Astrocyte (in vitro differentiated cells and primary cell): ENCODE results near the gene FEM1A. TPM values are rescaled to one million over a fixed set of nuclear protein-coding genes. Genes with fewer than 3 reads are reported as not detected.
"Not testable (repeated sequence)": the region's sequence is repeated elsewhere in the genome, so short reads cannot be mapped to it uniquely, and the experiment has no call there.

Source experiments
- DNase-seq: peaks from one replicate; pipeline ENCODE4 v3.0.0-alpha.2; 2010; ENCODE audit warnings: low read depth
- FAIRE-seq: peaks from 2 replicates; lab custom pipeline; 2011; peaks lifted over from hg19 to GRCh38; lab: Jason Lieb, UNC
- H2AFZ ChIP-seq: 2 replicates; pipeline ENCODE4 v1.6.0; 2012; ENCODE audit warnings: low read depth, low read length, inconsistent platforms
- H3K27ac ChIP-seq: 2 replicates; pipeline ENCODE4 v1.5.1; 2011; ENCODE audit warnings: low read depth, low read length, inconsistent platforms
- H3K27me3 ChIP-seq: 2 replicates; pipeline ENCODE4 v1.6.0; 2011; ENCODE audit warnings: low read length, inconsistent platforms; ENCODE audit not compliant: insufficient read depth
- H3K36me3 ChIP-seq: 2 replicates; pipeline ENCODE4 v1.5.1; 2011; ENCODE audit warnings: low read length, inconsistent platforms; ENCODE audit not compliant: insufficient read depth
- H3K4me1 ChIP-seq: 2 replicates; pipeline ENCODE4 v1.5.1; 2011; ENCODE audit warnings: low read length, inconsistent platforms; ENCODE audit not compliant: insufficient read depth
- H3K4me2 ChIP-seq: 2 replicates; pipeline ENCODE4 v1.6.0; 2012; ENCODE audit warnings: low read length, inconsistent platforms
- H3K4me3 ChIP-seq: 2 replicates; pipeline ENCODE4 v1.5.1; 2011; ENCODE audit warnings: low read depth, mild to moderate bottlenecking, low read length, inconsistent platforms; ENCODE audit not compliant: insufficient read depth
- H3K79me2 ChIP-seq: 2 replicates; pipeline ENCODE4 v1.6.0; 2012; ENCODE audit warnings: mild to moderate bottlenecking, low read length, inconsistent platforms; ENCODE audit not compliant: insufficient read depth
- H3K9ac ChIP-seq: 2 replicates; pipeline ENCODE4 v1.6.0; 2012; ENCODE audit warnings: mild to moderate bottlenecking, low read length, inconsistent platforms
- H3K9me3 ChIP-seq: 2 replicates; pipeline ENCODE4 v1.5.1; 2012; ENCODE audit warnings: low read depth, mild to moderate bottlenecking, low read length, inconsistent platforms; ENCODE audit not compliant: insufficient read depth
- H4K20me1 ChIP-seq: 2 replicates; pipeline ENCODE4 v1.6.0; 2012; ENCODE audit warnings: low read length, inconsistent platforms; ENCODE audit not compliant: insufficient read depth
- H3K27ac Mint-ChIP-seq: one replicate; pipeline ENCODE4 v1.8.0; 2021; ENCODE audit warnings: mild to moderate bottlenecking, mixed read lengths; ENCODE audit not compliant: unreplicated experiment
- H3K27me3 Mint-ChIP-seq: one replicate; pipeline ENCODE4 v1.8.0; 2021; ENCODE audit warnings: low read depth, mixed read lengths; ENCODE audit not compliant: unreplicated experiment
- H3K36me3 Mint-ChIP-seq: one replicate; pipeline ENCODE4 v1.8.0; 2021; ENCODE audit warnings: low read depth, mixed read lengths; ENCODE audit not compliant: unreplicated experiment
- H3K4me1 Mint-ChIP-seq: one replicate; pipeline ENCODE4 v1.8.0; 2021; ENCODE audit warnings: low read depth, mixed read lengths; ENCODE audit not compliant: unreplicated experiment
- H3K4me3 Mint-ChIP-seq: one replicate; pipeline ENCODE4 v1.8.0; 2021; ENCODE audit warnings: mild to moderate bottlenecking, moderate library complexity, mixed read lengths; ENCODE audit not compliant: unreplicated experiment
- H3K9me3 Mint-ChIP-seq: one replicate; pipeline ENCODE4 v1.8.0; 2021; ENCODE audit warnings: mild to moderate bottlenecking, mixed read lengths; ENCODE audit not compliant: unreplicated experiment
- EZH2 ChIP-seq: IDR thresholded peaks from 2 replicates; pipeline ENCODE4 v1.6.1; 2012; ENCODE audit warnings: mild to moderate bottlenecking, low read length, inconsistent platforms; ENCODE audit not compliant: insufficient read depth
- total RNA-seq: library from RNA; stranded (reverse); gene quantifications from 2 replicates; pipeline ENCODE4 v1.2.1, GENCODE V29; 2021
- TF ChIP-seq, protein P1 (sequence below): IDR thresholded peaks from 2 replicates; pipeline ENCODE4 v1.5.1; 2011; ENCODE audit warnings: low read depth, mild to moderate bottlenecking, inconsistent platforms, low read length, moderate library complexity; ENCODE audit not compliant: insufficient read depth

Gene FEM1A
- total RNA-seq, 1 donor from 2014 or later: 12.0 TPM

DNA sequence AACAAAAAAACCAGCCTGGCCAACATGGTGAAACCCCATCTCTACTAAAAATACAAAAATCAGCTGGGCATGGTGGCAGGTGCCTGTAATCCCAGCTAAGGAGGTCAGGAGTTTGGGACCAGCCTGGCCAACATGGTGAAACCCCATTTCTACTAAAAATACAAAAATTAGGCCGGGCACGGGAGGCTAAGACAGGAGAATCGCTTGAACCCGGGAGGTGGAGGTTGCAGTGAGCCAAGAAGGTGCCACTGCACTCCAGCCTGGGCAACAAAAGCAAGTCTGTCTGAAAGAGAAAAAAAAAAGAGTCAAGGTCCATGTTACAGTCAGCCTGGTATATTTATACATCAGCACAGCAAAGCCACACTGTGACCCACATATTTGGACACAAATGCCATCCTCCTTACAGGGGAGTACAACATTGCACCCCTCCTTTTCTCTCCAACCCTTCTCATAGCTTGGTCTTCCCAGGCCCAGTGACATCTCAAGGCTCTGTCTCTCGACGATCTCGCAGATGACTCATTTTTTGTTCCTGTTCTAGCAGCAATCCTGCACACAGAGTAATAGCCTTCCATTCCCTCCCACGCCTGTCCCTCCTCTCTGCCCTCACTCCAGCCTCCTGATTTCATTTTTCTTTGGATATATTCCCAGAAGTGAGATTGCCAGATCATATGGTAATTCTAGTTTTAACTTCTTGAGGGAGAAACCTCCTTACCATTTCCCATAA lies 46.9 kb upstream of the FEM1A start:
- Histone ChIP-seq H2AFZ (no peak overlapping the region), H3K4me3 (no peak overlapping the region), H4K20me1 (no peaks in the 10 kb centered on the region), H3K4me2 (peak overlapping the region; percentile 53), H3K9me3 (no peaks in the 10 kb centered on the region), H3K9ac (no peak overlapping the region), H3K4me1 (peaks cover 4% of the 10 kb centered on the region), H3K36me3 (no peaks in the 10 kb centered on the region), H3K79me2 (no peaks in the 10 kb centered on the region), H3K27ac (no peak overlapping the region), H3K27me3 (peaks cover 20% of the 10 kb centered on the region)
- Mint-ChIP-seq H3K36me3 (no peaks in the 10 kb centered on the region), H3K9me3 (no peaks in the 10 kb centered on the region), H3K4me1 (peaks cover 11% of the 10 kb centered on the region), H3K27ac (no peak overlapping the region), H3K4me3 (peak overlapping the region; percentile 47), H3K27me3 (peaks cover 24% of the 10 kb centered on the region)
- TF ChIP-seq, protein P1, sequence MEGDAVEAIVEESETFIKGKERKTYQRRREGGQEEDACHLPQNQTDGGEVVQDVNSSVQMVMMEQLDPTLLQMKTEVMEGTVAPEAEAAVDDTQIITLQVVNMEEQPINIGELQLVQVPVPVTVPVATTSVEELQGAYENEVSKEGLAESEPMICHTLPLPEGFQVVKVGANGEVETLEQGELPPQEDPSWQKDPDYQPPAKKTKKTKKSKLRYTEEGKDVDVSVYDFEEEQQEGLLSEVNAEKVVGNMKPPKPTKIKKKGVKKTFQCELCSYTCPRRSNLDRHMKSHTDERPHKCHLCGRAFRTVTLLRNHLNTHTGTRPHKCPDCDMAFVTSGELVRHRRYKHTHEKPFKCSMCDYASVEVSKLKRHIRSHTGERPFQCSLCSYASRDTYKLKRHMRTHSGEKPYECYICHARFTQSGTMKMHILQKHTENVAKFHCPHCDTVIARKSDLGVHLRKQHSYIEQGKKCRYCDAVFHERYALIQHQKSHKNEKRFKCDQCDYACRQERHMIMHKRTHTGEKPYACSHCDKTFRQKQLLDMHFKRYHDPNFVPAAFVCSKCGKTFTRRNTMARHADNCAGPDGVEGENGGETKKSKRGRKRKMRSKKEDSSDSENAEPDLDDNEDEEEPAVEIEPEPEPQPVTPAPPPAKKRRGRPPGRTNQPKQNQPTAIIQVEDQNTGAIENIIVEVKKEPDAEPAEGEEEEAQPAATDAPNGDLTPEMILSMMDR: no peak
- no peak for TF ChIP-seq EZH2
- FAIRE-seq (peak; percentile 94), DNase-seq (peak; percentile 91)

GRCh38 chr19:4745175-4745574 lies 46.4 kb upstream of the FEM1A start:
- FAIRE-seq, H3K9ac ChIP-seq: not testable (repeated sequence)

DNA sequence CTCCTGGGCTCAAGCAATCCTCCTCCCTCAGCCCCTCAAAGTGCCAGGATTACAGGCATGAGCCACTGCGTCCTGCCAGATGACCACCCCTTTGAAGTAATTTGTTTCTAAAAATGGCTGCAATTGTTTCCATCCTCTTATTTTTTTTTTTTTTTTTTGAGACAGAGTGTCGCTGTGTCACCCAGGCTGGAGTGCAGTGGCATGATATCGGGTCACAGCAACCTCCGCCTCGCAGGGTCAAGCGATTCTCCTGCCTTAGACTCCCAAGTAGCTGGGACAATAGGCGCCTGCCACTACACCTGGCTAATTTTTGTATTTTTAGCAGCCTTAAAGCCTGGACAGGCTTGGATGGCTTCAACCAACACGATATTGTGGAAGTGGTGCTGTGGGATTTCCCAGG lies 45.5 kb upstream of the FEM1A start:
- H3K4me1 Mint-ChIP-seq: peaks cover 11% of the 10 kb centered on the region
- no peaks in the 10 kb centered on the region for H3K36me3 Mint-ChIP-seq
- no peaks in the 10 kb centered on the region for H3K36me3 ChIP-seq
- no peak overlapping the region for H3K27ac Mint-ChIP-seq
- H3K4me2 ChIP-seq: no peak overlapping the region
- no peak for TF ChIP-seq EZH2
- TF ChIP-seq, protein P1: no peak
- no peak overlapping the region for H3K4me3 Mint-ChIP-seq
- no peaks in the 10 kb centered on the region for H3K9me3 Mint-ChIP-seq
- no peak overlapping the region for H3K4me3 ChIP-seq
- peaks cover 4% of the 10 kb centered on the region for H3K4me1 ChIP-seq
- H3K27ac ChIP-seq: no peak overlapping the region
- no peak for FAIRE-seq
- no peak for DNase-seq
- H3K9me3 ChIP-seq: no peaks in the 10 kb centered on the region
- no peak overlapping the region for H2AFZ ChIP-seq
- no peak overlapping the region for H3K9ac ChIP-seq
- peaks cover 20% of the 10 kb centered on the region for H3K27me3 ChIP-seq
- no peaks in the 10 kb centered on the region for H3K79me2 ChIP-seq
- H3K27me3 Mint-ChIP-seq: peaks cover 20% of the 10 kb centered on the region
- H4K20me1 ChIP-seq: no peaks in the 10 kb centered on the region

More at GRCh38 chr19:4745175-4745574, 46.4 kb upstream of the FEM1A start:
- not testable (repeated sequence) for H3K36me3 Mint-ChIP-seq, H3K4me3 ChIP-seq, H3K27ac ChIP-seq, H3K36me3 ChIP-seq, H3K9me3 ChIP-seq, H3K27ac Mint-ChIP-seq, H3K79me2 ChIP-seq, H2AFZ ChIP-seq, DNase-seq, H3K4me3 Mint-ChIP-seq, H3K4me1 ChIP-seq, H4K20me1 ChIP-seq, H3K9me3 Mint-ChIP-seq
- H3K4me2 ChIP-seq: peak overlapping the region; percentile 53
- H3K27me3 ChIP-seq: peaks cover 20% of the 10 kb centered on the region
- Mint-ChIP-seq H3K4me1 (peaks cover 11% of the 10 kb centered on the region), H3K27me3 (peaks cover 22% of the 10 kb centered on the region)
